Neural cell (in vitro differentiated cells): ENCODE results near the gene LETM1. TPM values are rescaled to one million over a fixed set of nuclear protein-coding genes. Genes with fewer than 3 reads are reported as not detected.

ENCODE experiments used
- H2AFZ ChIP-seq: fragments of 200-600, 300-800 bp; sonication (generic), shearing (Covaris generic); 2 replicates; pipeline ENCODE4 v1.6.0; 2014; ENCODE audit warnings: low read depth, mild to moderate bottlenecking, antibody characterized with exemption, low read length, moderate library complexity
- H3F3A ChIP-seq: fragments of 200-600 bp; shearing (Covaris generic); 2 replicates; pipeline ENCODE4 v1.6.1; 2016; ENCODE audit warnings: mild to moderate bottlenecking, moderate library complexity, mixed read lengths, antibody characterized with exemption, low read length; ENCODE audit not compliant: insufficient read depth, poor library complexity, severe bottlenecking
- H3K27ac ChIP-seq: fragments of 200-600, 300-800 bp; sonication (generic), shearing (Covaris generic); 2 replicates; pipeline ENCODE4 v1.5.1; 2014; ENCODE audit warnings: mild to moderate bottlenecking, low read length, moderate library complexity
- H3K27me3 ChIP-seq: fragments of 300-800, 200-600 bp; sonication (generic), shearing (Covaris generic); 2 replicates; pipeline ENCODE4 v1.6.0; 2014; ENCODE audit warnings: mild to moderate bottlenecking, low read depth, low read length, moderate library complexity; ENCODE audit not compliant: insufficient read depth
- H3K36me3 ChIP-seq: fragments of 300-800, 200-600 bp; sonication (generic), shearing (Covaris generic); 2 replicates; pipeline ENCODE4 v1.5.1; 2014; ENCODE audit warnings: mild to moderate bottlenecking, antibody characterized with exemption, low read length, moderate library complexity; ENCODE audit not compliant: insufficient read depth
- H3K4me2 ChIP-seq: fragments of 300-800, 200-600 bp; sonication (generic), shearing (Covaris generic); 2 replicates; pipeline ENCODE4 v1.6.0; 2014; ENCODE audit warnings: mild to moderate bottlenecking, low read length
- H3K4me3 ChIP-seq: fragments of 300-800, 200-600 bp; sonication (generic), shearing (Covaris generic); 2 replicates; pipeline ENCODE4 v1.5.1; 2014; ENCODE audit warnings: mild to moderate bottlenecking, low read length, moderate library complexity
- H3K79me2 ChIP-seq: fragments of 200-600 bp; shearing (Covaris generic); replicated peaks from 2 replicates; pipeline ENCODE4 v1.6.0; 2014; ENCODE audit warnings: mild to moderate bottlenecking, low read length, moderate library complexity; ENCODE audit not compliant: insufficient read depth
- H3K9ac ChIP-seq: fragments of 300-800, 200-600 bp; sonication (generic), shearing (Covaris generic); 2 replicates; pipeline ENCODE4 v1.6.1; 2016; ENCODE audit warnings: mild to moderate bottlenecking, low read length, mixed read lengths
- H3K9me2 ChIP-seq: fragments of 200-600 bp; shearing (Covaris generic); 2 replicates; pipeline ENCODE4 v1.6.1; 2016; ENCODE audit warnings: mild to moderate bottlenecking, low read length, mixed read lengths; ENCODE audit not compliant: insufficient read depth
- H3K9me3 ChIP-seq: fragments of 200-600, 300-800 bp; sonication (generic), shearing (Covaris generic); 2 replicates; pipeline ENCODE4 v1.6.1; 2016; ENCODE audit warnings: mild to moderate bottlenecking, mixed run types, low read length, moderate library complexity, mixed read lengths
- H4K20me1 ChIP-seq: fragments of 200-600 bp; shearing (Covaris generic); 2 replicates; pipeline ENCODE4 v1.6.1; 2016; ENCODE audit warnings: mild to moderate bottlenecking, mixed run types; ENCODE audit not compliant: insufficient read depth
- CTCF ChIP-seq: fragments of 450-650 bp; IDR thresholded peaks from 2 replicates; pipeline ENCODE4 v1.5.1; 2014; ENCODE audit warnings: antibody characterized with exemption, mild to moderate bottlenecking, moderate library complexity; ENCODE audit not compliant: poor library complexity, severe bottlenecking
- EP300 ChIP-seq: fragments of 450-650 bp; conservative IDR thresholded peaks from 2 replicates; pipeline ENCODE4 v1.6.1; 2014; ENCODE audit warnings: antibody characterized with exemption, mild to moderate bottlenecking, moderate library complexity; ENCODE audit not compliant: poor library complexity, severe bottlenecking
- EZH2 ChIP-seq: fragments of 200-600, 300-800 bp; shearing (Covaris generic), sonication (generic); IDR thresholded peaks from 2 replicates; pipeline ENCODE4 v1.6.1; 2014; ENCODE audit warnings: antibody characterized with exemption, low read length, borderline replicate concordance, mild to moderate bottlenecking; ENCODE audit not compliant: insufficient read depth, poor library complexity, severe bottlenecking
- MXI1 ChIP-seq: fragments of 450-650 bp; conservative IDR thresholded peaks from 2 replicates; pipeline ENCODE4 v1.6.1; 2014; ENCODE audit warnings: antibody characterized with exemption, mild to moderate bottlenecking; ENCODE audit not compliant: poor library complexity, severe bottlenecking
- POLR2AphosphoS5 ChIP-seq: IDR thresholded peaks from 2 replicates; pipeline ENCODE4 v1.6.1; 2012
- RAD21 ChIP-seq: fragments of 450-650 bp; conservative IDR thresholded peaks from 2 replicates; pipeline ENCODE4 v1.6.1; 2014; ENCODE audit warnings: antibody characterized with exemption, mild to moderate bottlenecking, moderate library complexity
- REST ChIP-seq: IDR thresholded peaks from 2 replicates; pipeline ENCODE4 v1.6.1; 2012; ENCODE audit warnings: borderline replicate concordance
- SMC3 ChIP-seq: fragments of 450-650 bp; conservative IDR thresholded peaks from 2 replicates; pipeline ENCODE4 v1.6.1; 2014; ENCODE audit warnings: antibody characterized with exemption, mild to moderate bottlenecking, moderate library complexity; ENCODE audit not compliant: poor library complexity
- TAF1 ChIP-seq: IDR thresholded peaks from 2 replicates; pipeline ENCODE4 v1.6.1; 2012; ENCODE audit warnings: low read depth
- polyA plus RNA-seq: library from polyadenylated mRNA; depleted of rRNA; stranded (reverse); fragments of >200 nt; gene quantifications from 2 replicates; pipeline ENCODE4 v1.2.3, GENCODE V29; 2014

LETM1 gene
- polyA plus RNA-seq, 1 donor from 2014 or later: 38.9 TPM

- Histone ChIP-seq H3K36me3 (no peaks in the 10 kb centered on the region), H3K4me2 (no peak overlapping the region), H3K27me3 (peaks cover 21% of the 10 kb centered on the region), H3K79me2 (no peaks in the 10 kb centered on the region), H3K4me3 (no peak overlapping the region), H3K9ac (no peak overlapping the region), H3K9me3 (no peaks in the 10 kb centered on the region), H2AFZ (no peak overlapping the region), H3K9me2 (no peaks in the 10 kb centered on the region), H3K27ac (no peak overlapping the region), H4K20me1 (no peaks in the 10 kb centered on the region), H3F3A (no peaks in the 10 kb centered on the region)
- TF ChIP-seq EP300 (no peak), POLR2AphosphoS5 (no peak), CTCF (no peak), MXI1 (no peak), RAD21 (no peak), REST (no peak), EZH2 (no peak), TAF1 (no peak), SMC3 (no peak)
Measured at GRCh38 chr4:1789552-1789951, 66.4 kb downstream of the LETM1 start.

- Histone ChIP-seq H3K27ac (no peak overlapping the region), H3K4me2 (no peak overlapping the region), H3F3A (no peaks in the 10 kb centered on the region), H3K79me2 (no peaks in the 10 kb centered on the region), H3K9ac (no peak overlapping the region), H3K36me3 (no peaks in the 10 kb centered on the region), H3K9me2 (no peaks in the 10 kb centered on the region), H2AFZ (no peak overlapping the region), H3K4me3 (no peak overlapping the region), H3K27me3 (peaks cover 13% of the 10 kb centered on the region), H4K20me1 (no peaks in the 10 kb centered on the region), H3K9me3 (no peaks in the 10 kb centered on the region)
- no peak for TF ChIP-seq TAF1
Measured at GRCh38 chr4:1788254-1788973, 67.5 kb downstream of the LETM1 start.
